IPS-18a (cell line): ENCODE data around the gene GXYLT1.

Experiments
- H3K27ac ChIP-seq: one replicate; pipeline ENCODE4 v1.5.1; 2013; ENCODE audit warnings: low read length
- H3K27me3 ChIP-seq: one replicate; pipeline ENCODE4 v1.6.1; 2013; ENCODE audit warnings: mild to moderate bottlenecking, low read length; ENCODE audit not compliant: control insufficient read depth, insufficient read depth
- H3K36me3 ChIP-seq: one replicate; pipeline ENCODE4 v1.6.1; 2013; ENCODE audit warnings: low read depth, low read length; ENCODE audit not compliant: control insufficient read depth
- H3K4me1 ChIP-seq: one replicate; pipeline ENCODE4 v1.6.1; 2013; ENCODE audit warnings: low read depth, low read length; ENCODE audit not compliant: control insufficient read depth
- H3K4me3 ChIP-seq: one replicate; pipeline ENCODE4 v1.5.1; 2013; ENCODE audit warnings: low read length
- H3K9ac ChIP-seq: one replicate; pipeline ENCODE4 v1.6.1; 2013; ENCODE audit warnings: mild to moderate bottlenecking, low read length, moderate library complexity
- H3K9me3 ChIP-seq: one replicate; pipeline ENCODE4 v1.6.1; 2013; ENCODE audit warnings: low read depth, low read length; ENCODE audit not compliant: control insufficient read depth

The GXYLT1 gene

GRCh38 chr12:42143452-42144157, 1.1 kb downstream of the GXYLT1 start:
- no peak overlapping the region for H3K27ac ChIP-seq

GRCh38 chr12:42141981-42142606, 2.6 kb downstream of the GXYLT1 start:
- Histone ChIP-seq H3K4me3 (no peak overlapping the region), H3K27ac (no peak overlapping the region), H3K9me3 (no peaks in the 10 kb centered on the region), H3K27me3 (peaks cover 32% of the 10 kb centered on the region), H3K4me1 (peaks cover 24% of the 10 kb centered on the region), H3K9ac (no peak overlapping the region), H3K36me3 (no peaks in the 10 kb centered on the region)

More at GRCh38 chr12:42143452-42144157, 1.1 kb downstream of the GXYLT1 start:
- Histone ChIP-seq H3K9me3 (no peaks in the 10 kb centered on the region), H3K9ac (peak overlapping the region; percentile 61), H3K4me1 (peaks cover 24% of the 10 kb centered on the region), H3K4me3 (peak overlapping the region; percentile 65), H3K36me3 (no peaks in the 10 kb centered on the region), H3K27me3 (peaks cover 32% of the 10 kb centered on the region)

GRCh38 chr12:42140901-42141300, 3.8 kb downstream of the GXYLT1 start:
- Histone ChIP-seq H3K9me3 (no peaks in the 10 kb centered on the region), H3K4me3 (no peak overlapping the region), H3K9ac (no peak overlapping the region), H3K4me1 (peaks cover 18% of the 10 kb centered on the region), H3K36me3 (no peaks in the 10 kb centered on the region), H3K27me3 (peaks cover 24% of the 10 kb centered on the region), H3K27ac (no peak overlapping the region)

GRCh38 chr12:42135259-42135814, 9.3 kb downstream of the GXYLT1 start:
- H3K27me3 ChIP-seq, result no peaks in the 10 kb centered on the region
- no peak overlapping the region for H3K9ac ChIP-seq
- H3K4me1 ChIP-seq, result no peaks in the 10 kb centered on the region
- no peak overlapping the region for H3K4me3 ChIP-seq
- no peak overlapping the region for H3K27ac ChIP-seq
- no peaks in the 10 kb centered on the region for H3K9me3 ChIP-seq
- H3K36me3 ChIP-seq, result no peaks in the 10 kb centered on the region

GRCh38 chr12:42130672-42131402, 13.8 kb downstream of the GXYLT1 start:
- H3K4me1 ChIP-seq, result peaks cover 6% of the 10 kb centered on the region
- no peak overlapping the region for H3K27ac ChIP-seq
- H3K9me3 ChIP-seq, result no peaks in the 10 kb centered on the region
- H3K27me3 ChIP-seq, result no peaks in the 10 kb centered on the region
- H3K9ac ChIP-seq, result no peak overlapping the region
- no peaks in the 10 kb centered on the region for H3K36me3 ChIP-seq
- no peak overlapping the region for H3K4me3 ChIP-seq

- Histone ChIP-seq H3K9ac (no peak overlapping the region), H3K4me3 (no peak overlapping the region), H3K27ac (no peak overlapping the region), H3K4me1 (peaks cover 15% of the 10 kb centered on the region), H3K27me3 (no peaks in the 10 kb centered on the region), H3K9me3 (no peaks in the 10 kb centered on the region), H3K36me3 (no peaks in the 10 kb centered on the region)
Observed at GRCh38 chr12:42129595-42130204, 15.0 kb downstream of the GXYLT1 start.

- no peaks in the 10 kb centered on the region for H3K27me3 ChIP-seq
- H3K9me3 ChIP-seq, result no peaks in the 10 kb centered on the region
- no peak overlapping the region for H3K27ac ChIP-seq
- no peak overlapping the region for H3K9ac ChIP-seq
- H3K4me3 ChIP-seq, result no peak overlapping the region
- H3K36me3 ChIP-seq, result no peaks in the 10 kb centered on the region
- H3K4me1 ChIP-seq, result peaks cover 15% of the 10 kb centered on the region
Observed at GRCh38 chr12:42128888-42129287, 15.8 kb downstream of the GXYLT1 start.

- peaks cover 15% of the 10 kb centered on the region for H3K4me1 ChIP-seq
- H3K4me3 ChIP-seq, result no peak overlapping the region
- no peaks in the 10 kb centered on the region for H3K9me3 ChIP-seq
- H3K36me3 ChIP-seq, result no peaks in the 10 kb centered on the region
- no peaks in the 10 kb centered on the region for H3K27me3 ChIP-seq
- H3K9ac ChIP-seq, result no peak overlapping the region
- no peak overlapping the region for H3K27ac ChIP-seq
Observed at GRCh38 chr12:42128327-42128726, 16.3 kb downstream of the GXYLT1 start.

GRCh38 chr12:42126963-42127362, 17.7 kb downstream of the GXYLT1 start:
- Histone ChIP-seq H3K9ac (no peak overlapping the region), H3K36me3 (no peaks in the 10 kb centered on the region), H3K27ac (no peak overlapping the region), H3K9me3 (no peaks in the 10 kb centered on the region), H3K4me3 (no peak overlapping the region), H3K4me1 (peaks cover 15% of the 10 kb centered on the region), H3K27me3 (no peaks in the 10 kb centered on the region)

- Histone ChIP-seq H3K27ac (no peak overlapping the region), H3K4me3 (no peak overlapping the region), H3K9ac (no peak overlapping the region)
Observed at GRCh38 chr12:42125388-42125767, 19.3 kb downstream of the GXYLT1 start.

GRCh38 chr12:42124764-42125387, 19.8 kb downstream of the GXYLT1 start:
- Histone ChIP-seq H3K27ac (no peak overlapping the region), H3K9me3 (no peaks in the 10 kb centered on the region), H3K27me3 (no peaks in the 10 kb centered on the region), H3K4me3 (no peak overlapping the region), H3K9ac (no peak overlapping the region), H3K36me3 (no peaks in the 10 kb centered on the region), H3K4me1 (peaks cover 15% of the 10 kb centered on the region)

More at GRCh38 chr12:42125388-42125767, 19.3 kb downstream of the GXYLT1 start:
- H3K36me3 ChIP-seq, result no peaks in the 10 kb centered on the region
- peaks cover 15% of the 10 kb centered on the region for H3K4me1 ChIP-seq
- H3K9me3 ChIP-seq, result no peaks in the 10 kb centered on the region
- no peaks in the 10 kb centered on the region for H3K27me3 ChIP-seq
